HepG2 (cell line): Measurements from ENCODE around the gene MYOM1. TPM values are rescaled to one million over a fixed set of nuclear protein-coding genes. Genes with fewer than 3 reads are reported as not detected.

Source experiments
- ATF4 ChIP-seq, 2 experiments: fragments of 450-650 bp in 1 of 2; sonication (generic) in 1 of 2; formaldehyde crosslinking; IDR thresholded peaks; 2 replicates each; pipeline versions ENCODE4 v1.5.0 to v1.8.0; 2020 to 2022; ENCODE audit warnings: mild to moderate bottlenecking in 1 of 2, missing genetic modification reagents in 1 of 2
- CREB3 ChIP-seq: sonication (generic); formaldehyde crosslinking; IDR thresholded peaks from 2 replicates; pipeline ENCODE4 v1.5.0; 2020; ENCODE audit warnings: missing genetic modification reagents
- EZH2 ChIP-seq: conservative IDR thresholded peaks from 2 replicates; pipeline ENCODE4 v1.6.1; 2012; ENCODE audit warnings: mild to moderate bottlenecking, low read depth, low read length, moderate library complexity
- FOXP4 ChIP-seq: sonication (generic); formaldehyde crosslinking; IDR thresholded peaks from 2 replicates; pipeline ENCODE4 v1.4.0; 2020; ENCODE audit warnings: missing genetic modification reagents
- HIC2 ChIP-seq: sonication (generic); formaldehyde crosslinking; IDR thresholded peaks from 2 replicates; pipeline ENCODE4 v1.9.0; 2022; ENCODE audit warnings: low read depth, missing genetic modification reagents
- RARG ChIP-seq: sonication (generic); formaldehyde crosslinking; IDR thresholded peaks from 2 replicates; pipeline ENCODE4 v1.4.0; 2020; ENCODE audit warnings: low read depth, mild to moderate bottlenecking, missing genetic modification reagents
- SAFB2 ChIP-seq: sonication (generic); formaldehyde crosslinking; IDR thresholded peaks from 2 replicates; pipeline ENCODE4 v1.5.1; 2020; ENCODE audit warnings: missing genetic modification reagents, low read depth, mild to moderate bottlenecking, borderline replicate concordance
- SP5 ChIP-seq: IDR thresholded peaks from 2 replicates; pipeline ENCODE4 v1.6.1; 2016; ENCODE audit warnings: low read depth, borderline replicate concordance
- ZBTB10 ChIP-seq: sonication (generic); formaldehyde crosslinking; IDR thresholded peaks from 2 replicates; pipeline ENCODE4 v1.4.0; 2020; ENCODE audit warnings: missing genetic modification reagents, borderline replicate concordance
- ZFP1 ChIP-seq: IDR thresholded peaks from 2 replicates; pipeline ENCODE4 v1.6.1; 2016
- ZFP36 ChIP-seq: fragments of 150-350 bp; IDR thresholded peaks from 2 replicates; pipeline ENCODE4 v1.6.1; 2018; ENCODE audit warnings: borderline replicate concordance, low read length, low read depth; ENCODE audit not compliant: partially characterized antibody
- ZNF124 ChIP-seq: sonication (generic); formaldehyde crosslinking; IDR thresholded peaks from 2 replicates; pipeline ENCODE4 v1.4.0; 2020; ENCODE audit warnings: missing genetic modification reagents
- ZNF18 ChIP-seq: sonication (generic); formaldehyde crosslinking; IDR thresholded peaks from 2 replicates; pipeline ENCODE4 v1.8.0; 2022; ENCODE audit warnings: mild to moderate bottlenecking, missing genetic modification reagents; ENCODE audit not compliant: insufficient replicate concordance
- ZNF607 ChIP-seq: sonication (generic); formaldehyde crosslinking; IDR thresholded peaks from 2 replicates; pipeline ENCODE4 v1.5.1; 2020; ENCODE audit warnings: missing genetic modification reagents, mild to moderate bottlenecking, borderline replicate concordance
- ZNF713 ChIP-seq: sonication (generic); formaldehyde crosslinking; IDR thresholded peaks from 2 replicates; pipeline ENCODE4 v1.4.0; 2020; ENCODE audit warnings: mild to moderate bottlenecking, missing genetic modification reagents
- ZNF740 ChIP-seq: sonication (generic); formaldehyde crosslinking; IDR thresholded peaks from 2 replicates; pipeline ENCODE4 v1.4.0; 2020; ENCODE audit warnings: missing genetic modification reagents
- ZNF850 ChIP-seq: sonication (generic); formaldehyde crosslinking; conservative IDR thresholded peaks from 2 replicates; pipeline ENCODE4 v1.9.0; 2021; ENCODE audit warnings: mild to moderate bottlenecking, missing genetic modification reagents
- polyA plus RNA-seq, 8 experiments: library from polyadenylated mRNA; depleted of rRNA in 3 of 8; stranded (reverse) in 7 of 8; unstranded in 1 of 8; fragments of >200 nt; fragmentation: Illumina TruSeq in 4 of 8; extraction: Trizol in 4 of 8; gene quantifications; 2 replicates each; pipeline versions ENCODE4 v1.2.1 to v1.2.3, GENCODE V29; 2011 to 2016; ENCODE audit warnings: low read depth in 4 of 8, missing spikeins in 1 of 8, mixed read lengths in 1 of 8; ENCODE audit not compliant: insufficient read depth in 1 of 8
- total RNA-seq, 5 experiments: library from RNA; depleted of rRNA; stranded (reverse); fragments of >200 nt; fragmentation: Illumina TruSeq; extraction: Trizol; gene quantifications; 2 replicates each; pipeline ENCODE4 v1.2.3, GENCODE V29; 2016; ENCODE audit warnings: low read depth in 1 of 5

The MYOM1 gene
- total and polyA plus RNA-seq, 2 of the 13 experiments (the other 11 are each of a cell fraction or from before 2014, with no cell fraction given) = 0.46 to 0.98 TPM

GRCh38 chr18:3051718-3052410 lies 167.9 kb downstream of the MYOM1 start (continued):
- no peak; the same call in 1 of the 2 replicates for TF ChIP-seq ZBTB10 (CRISPR knock-in tag)
- TF ChIP-seq SAFB2 = no peak
- no peak for TF ChIP-seq ZNF18 (CRISPR knock-in tag)
- TF ChIP-seq ZNF850 (CRISPR knock-in tag) = no peak
- TF ChIP-seq CREB3 (CRISPR knock-in tag) = no peak
- no peak for TF ChIP-seq ZNF740
- peak in 1 of 2 experiments; percentile 96; a peak in 2 of 4 replicates for TF ChIP-seq ATF4 (CRISPR knock-in tag; IDR thresholded peaks at IDR 0.05)
- TF ChIP-seq ZFP1 (CRISPR knock-in tag) = peak; percentile 82
- TF ChIP-seq FOXP4 (CRISPR knock-in tag) = peak; percentile 97
- TF ChIP-seq EZH2 = no peak
- TF ChIP-seq ZNF607 (CRISPR knock-in tag) = no peak
- no peak for TF ChIP-seq ZNF124 (CRISPR knock-in tag)
- peak; percentile 68; the same call in 1 of the 2 replicates for TF ChIP-seq SP5 (CRISPR knock-in tag)
- no peak for TF ChIP-seq ZFP36
- TF ChIP-seq HIC2 (CRISPR knock-in tag) = peak; percentile 63
- no peak for TF ChIP-seq RARG (CRISPR knock-in tag)
- TF ChIP-seq ZNF713 = no peak
